SH-SY5Y (cell line): ENCODE measurements around the gene NEGR1.

Experiments used
- GATA2 ChIP-seq: IDR thresholded peaks from 2 replicates; pipeline ENCODE4 v1.6.1; 2011; ENCODE audit warnings: mild to moderate bottlenecking, low read depth, low read length
- GATA3 ChIP-seq: IDR thresholded peaks from 2 replicates; pipeline ENCODE4 v1.6.1; 2011; ENCODE audit warnings: low read depth, mild to moderate bottlenecking, low read length, moderate library complexity

The NEGR1 gene

GRCh38 chr1:72101840-72102632, 180.3 kb downstream of the NEGR1 start:
- TF ChIP-seq GATA3, result no peak
- no peak for TF ChIP-seq GATA2

GRCh38 chr1:72100771-72101170, 181.6 kb downstream of the NEGR1 start:
- TF ChIP-seq GATA2, result no peak
- TF ChIP-seq GATA3, result no peak

GRCh38 chr1:72097851-72098570, 184.3 kb downstream of the NEGR1 start:
- TF ChIP-seq GATA2, result no peak
- no peak for TF ChIP-seq GATA3

- TF ChIP-seq GATA3 (no peak), GATA2 (no peak)
These were observed 188.1 kb downstream of the NEGR1 start for GRCh38 chr1:72094209-72094608.

GRCh38 chr1:72086394-72086793, 195.9 kb downstream of the NEGR1 start:
- TF ChIP-seq GATA2 (no peak), GATA3 (no peak)

GRCh38 chr1:72075425-72075824, 206.9 kb downstream of the NEGR1 start:
- no peak for TF ChIP-seq GATA3
- TF ChIP-seq GATA2, result no peak

- TF ChIP-seq GATA2, result no peak
- no peak for TF ChIP-seq GATA3
These were observed 215.9 kb downstream of the NEGR1 start for GRCh38 chr1:72066431-72066830.

GRCh38 chr1:72064196-72065075, 217.9 kb downstream of the NEGR1 start:
- TF ChIP-seq GATA3, result no peak
- TF ChIP-seq GATA2, result no peak

GRCh38 chr1:72063364-72064044, 218.8 kb downstream of the NEGR1 start:
- no peak for TF ChIP-seq GATA2
- no peak for TF ChIP-seq GATA3

- no peak for TF ChIP-seq GATA3
- TF ChIP-seq GATA2, result no peak
These were observed 219.8 kb downstream of the NEGR1 start for GRCh38 chr1:72062584-72062983.

GRCh38 chr1:72060466-72061245, 221.7 kb downstream of the NEGR1 start:
- TF ChIP-seq GATA3, result no peak
- TF ChIP-seq GATA2, result no peak

- no peak for TF ChIP-seq GATA2
- TF ChIP-seq GATA3, result no peak
These were observed 225.8 kb downstream of the NEGR1 start for GRCh38 chr1:72056516-72056915.

- TF ChIP-seq GATA3, result no peak
- TF ChIP-seq GATA2, result no peak
These were observed 230.8 kb downstream of the NEGR1 start for GRCh38 chr1:72051538-72051937.

GRCh38 chr1:72050551-72050950, 231.8 kb downstream of the NEGR1 start:
- TF ChIP-seq GATA3 (no peak), GATA2 (no peak)
